ENCODE results near the gene CLASP1.
"Not testable (repeated sequence)": the region's sequence is repeated elsewhere in the genome, so short reads cannot be mapped to it uniquely, and the experiment has no call there.

The CLASP1 gene

DNA sequence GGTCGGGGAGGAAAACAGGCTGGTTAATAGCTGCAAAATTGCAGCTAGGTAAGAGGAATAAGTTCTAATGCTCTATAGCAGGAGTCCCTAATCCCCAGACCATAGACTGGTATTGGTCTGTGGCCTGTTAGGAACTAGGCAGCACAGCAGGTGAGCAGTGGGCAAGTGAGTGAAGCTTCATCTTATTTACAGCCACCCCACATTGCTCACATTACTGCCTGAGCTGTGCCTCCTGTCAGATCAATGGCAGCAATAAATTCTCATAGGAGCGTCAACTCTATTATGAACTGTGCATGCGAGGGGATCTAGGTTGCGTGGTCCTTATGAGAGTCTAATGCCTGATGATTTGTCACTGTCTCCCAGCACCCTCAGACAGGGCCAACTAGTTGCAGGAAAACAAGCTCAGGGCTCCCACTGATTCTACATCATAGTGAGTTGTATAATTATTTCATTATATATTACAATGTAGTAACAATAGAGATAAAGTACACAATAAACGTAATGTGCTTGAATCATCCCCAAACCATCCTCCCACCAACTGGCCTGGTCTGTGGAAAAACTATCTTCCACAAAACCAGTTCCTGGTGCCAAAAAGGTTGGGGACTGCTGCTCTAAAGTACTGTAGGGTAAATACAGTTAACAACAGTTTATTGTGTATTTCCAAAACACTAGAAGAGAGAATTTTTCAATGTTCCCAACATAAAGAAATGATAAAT lies 272.6 kb downstream of the CLASP1 start:
- no peak for DNase-seq

DNA sequence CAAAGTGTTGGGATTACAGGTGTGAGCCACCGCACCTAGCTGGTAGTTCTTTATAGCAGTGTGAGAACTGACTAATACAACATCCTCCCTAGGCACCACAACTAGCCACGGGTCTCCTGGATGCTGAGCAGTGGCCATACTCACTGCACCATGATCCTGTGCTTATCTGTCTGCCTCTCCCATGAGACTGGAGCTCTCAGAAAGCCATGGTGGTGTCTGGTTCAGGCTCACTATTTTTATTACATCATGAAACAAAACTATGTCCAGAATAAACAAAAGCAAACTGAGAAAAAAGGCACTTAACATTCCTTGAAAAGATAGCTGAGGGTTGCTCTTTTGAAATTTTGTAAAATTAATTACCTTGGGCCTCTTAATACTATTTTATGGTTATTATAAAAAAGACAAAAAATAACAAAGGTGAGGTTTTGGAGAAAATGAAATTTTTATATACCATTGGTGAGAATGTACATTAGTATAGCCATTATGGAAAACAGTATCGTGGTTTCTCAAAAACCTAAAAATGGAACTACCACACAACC lies 273.6 kb downstream of the CLASP1 start:
- no peak for DNase-seq

DNA sequence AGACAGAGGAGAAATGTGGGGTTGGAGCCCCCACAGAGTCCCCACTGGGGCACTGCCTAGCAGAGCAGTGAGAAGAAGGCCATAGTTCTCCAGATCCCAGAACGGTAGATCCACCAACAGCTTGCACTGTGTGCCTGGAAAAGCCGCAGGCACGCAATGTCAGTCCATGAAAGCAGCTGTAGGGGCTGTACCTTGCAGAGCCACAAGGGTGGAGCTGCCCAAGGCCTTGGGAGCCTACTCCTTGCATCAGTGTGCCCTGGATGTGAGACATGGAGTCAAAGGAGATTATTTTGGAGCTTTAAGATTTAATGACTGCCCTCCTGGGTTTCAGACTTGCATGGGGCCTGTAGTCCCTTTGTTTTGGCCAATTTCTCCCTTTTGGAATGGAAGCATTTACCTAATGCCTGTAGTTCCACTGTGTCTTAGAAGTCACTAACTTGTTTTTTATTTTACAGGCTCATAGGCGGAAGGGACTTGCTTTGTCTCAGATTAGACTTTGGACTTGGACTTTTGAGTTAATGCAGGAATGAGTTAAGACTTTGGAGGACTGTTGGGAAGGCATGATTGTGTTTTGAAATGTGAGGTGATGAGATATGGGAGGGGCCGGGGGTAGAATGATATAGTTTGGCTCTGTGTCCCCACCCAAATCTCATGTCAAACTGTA lies 274.7 kb downstream of the CLASP1 start:
- DNase-seq = not testable (repeated sequence)

DNA sequence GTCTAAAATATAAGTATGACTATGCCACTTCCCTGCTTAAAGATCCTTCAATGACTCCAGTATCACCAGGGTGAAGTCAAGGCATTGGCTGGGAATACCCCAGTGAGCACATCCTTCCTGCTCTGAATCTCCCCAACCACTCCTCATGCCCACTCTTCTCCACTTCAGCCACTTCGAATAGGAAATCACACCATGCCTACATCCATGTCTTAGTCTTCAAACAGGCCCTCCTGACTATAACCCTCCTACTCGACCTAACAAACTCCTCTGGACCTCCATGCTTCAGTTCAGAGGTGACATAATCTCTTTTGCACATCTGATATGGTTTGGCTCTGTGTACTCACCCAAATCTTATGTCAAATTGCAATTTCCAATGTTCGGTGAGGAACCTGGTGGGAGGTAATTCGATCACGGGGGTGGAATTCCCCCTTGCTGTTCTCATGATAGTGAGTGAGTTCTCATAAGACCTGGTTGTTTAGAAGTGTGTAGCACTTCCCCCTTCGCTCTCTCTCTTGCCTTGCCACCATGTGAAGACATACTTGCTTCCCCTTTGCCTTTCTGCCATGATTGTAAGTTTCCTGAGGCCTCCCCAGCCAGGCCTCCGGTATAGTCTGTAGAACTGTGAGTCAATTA lies 276.4 kb downstream of the CLASP1 start:
- DNase-seq = no peak

DNA sequence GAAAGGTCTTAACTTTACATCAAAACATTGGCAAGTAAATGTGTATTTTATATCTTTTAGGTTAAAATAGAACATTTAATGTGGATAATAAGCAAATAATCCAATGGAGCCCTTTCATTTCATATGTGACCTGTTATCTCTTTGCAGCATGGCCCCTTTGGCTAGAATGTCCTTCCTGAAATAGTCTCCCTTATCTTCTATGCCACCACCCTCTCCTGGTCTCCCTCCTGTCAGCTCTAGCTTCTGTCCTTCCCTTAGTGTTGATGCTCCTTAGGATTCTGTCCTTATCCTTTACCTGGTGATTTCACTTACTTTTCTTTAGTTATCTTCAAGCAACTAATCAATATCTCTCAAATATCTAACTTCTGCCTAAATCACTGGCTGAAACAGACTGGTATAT lies 277.2 kb downstream of the CLASP1 start:
- DNase-seq = no peak

DNA sequence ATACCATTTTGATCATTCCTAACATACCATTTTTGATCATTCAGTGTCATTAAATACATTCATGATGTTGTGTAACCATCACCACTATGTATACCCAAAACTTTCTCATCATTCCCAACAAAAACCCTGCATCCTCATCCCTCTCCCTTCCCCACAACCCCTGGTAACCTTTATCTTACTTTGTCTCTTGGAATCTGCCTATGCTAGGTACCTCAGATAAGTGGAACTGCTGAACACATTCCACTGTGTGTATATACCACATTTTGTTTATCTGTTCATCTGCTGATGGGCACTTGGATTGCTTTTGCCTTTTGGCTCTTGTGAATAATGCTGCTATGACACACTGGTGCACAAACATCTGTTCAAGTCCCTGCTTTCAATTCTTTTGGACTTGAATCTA lies 280.4 kb downstream of the CLASP1 start:
- no peak for DNase-seq

DNA sequence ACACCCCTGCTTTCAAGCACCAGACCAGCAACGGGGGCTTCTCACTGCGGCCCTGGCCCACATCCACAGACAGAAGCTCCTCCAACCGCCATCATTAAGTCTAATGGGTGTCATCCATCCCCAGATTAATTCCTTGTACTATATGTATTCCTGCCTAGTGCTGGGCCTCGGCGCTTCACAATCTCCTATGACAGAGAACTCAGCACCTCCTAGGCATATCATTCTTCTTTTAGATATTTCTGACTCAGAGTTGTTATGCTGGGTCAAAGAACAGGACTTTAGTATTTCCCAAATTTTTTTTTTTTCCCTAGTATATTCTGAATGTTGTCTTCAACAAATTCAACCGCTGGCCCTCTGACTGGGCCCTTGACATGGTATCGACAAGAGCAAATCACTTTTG lies 281.1 kb downstream of the CLASP1 start:
- no peak for DNase-seq

DNA sequence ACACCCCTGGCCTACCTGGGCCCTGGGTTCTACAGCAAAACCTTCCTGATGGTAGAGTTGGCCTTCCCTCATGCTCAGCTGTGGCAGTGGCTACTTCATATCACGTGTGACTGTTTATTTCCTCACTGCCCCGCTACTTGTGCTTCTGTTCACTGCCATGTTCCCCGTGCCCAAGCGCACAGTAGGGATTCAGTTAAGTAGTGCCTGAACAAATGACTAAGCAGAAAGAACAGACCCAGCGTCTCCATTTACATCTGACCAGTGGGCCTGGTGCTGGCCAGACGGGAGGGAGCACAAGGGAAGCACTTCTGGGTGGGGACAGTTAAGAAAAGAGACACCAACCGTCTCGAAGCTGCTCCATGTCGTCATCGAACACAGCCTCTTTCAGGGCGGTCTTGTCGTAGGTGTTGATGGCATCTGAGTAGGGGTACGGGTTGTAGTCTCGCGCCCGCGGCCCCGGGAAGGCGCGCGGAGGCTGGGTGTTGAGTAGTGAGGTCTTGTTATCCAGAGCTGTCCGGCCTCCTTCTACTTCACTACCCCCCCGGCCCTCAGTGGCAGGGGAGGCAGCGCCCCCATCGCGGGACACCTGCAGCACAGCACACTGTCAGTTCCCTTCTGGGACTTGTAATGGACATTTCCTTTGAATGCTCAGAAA lies 281.9 kb downstream of the CLASP1 start:
- no peak for DNase-seq

DNA sequence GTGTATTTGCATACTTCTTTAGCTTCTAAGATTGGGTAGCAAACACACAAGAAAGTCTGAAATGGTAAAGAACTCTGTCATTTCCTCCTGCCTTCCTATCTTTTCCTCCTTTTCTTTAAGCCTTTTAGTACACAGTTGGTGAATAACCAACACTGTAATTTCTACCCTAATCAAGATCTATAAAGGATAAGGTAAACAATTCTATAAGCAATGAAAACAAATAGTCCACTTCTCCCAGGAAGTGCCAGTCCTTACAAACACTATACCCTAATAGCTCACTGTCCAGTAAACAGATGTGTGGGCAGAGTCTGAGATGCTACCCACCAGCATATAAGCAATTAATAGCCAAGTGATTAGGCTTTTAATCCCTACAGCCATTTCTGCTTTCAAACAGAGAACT lies 283.2 kb downstream of the CLASP1 start:
- no peak for DNase-seq

DNA sequence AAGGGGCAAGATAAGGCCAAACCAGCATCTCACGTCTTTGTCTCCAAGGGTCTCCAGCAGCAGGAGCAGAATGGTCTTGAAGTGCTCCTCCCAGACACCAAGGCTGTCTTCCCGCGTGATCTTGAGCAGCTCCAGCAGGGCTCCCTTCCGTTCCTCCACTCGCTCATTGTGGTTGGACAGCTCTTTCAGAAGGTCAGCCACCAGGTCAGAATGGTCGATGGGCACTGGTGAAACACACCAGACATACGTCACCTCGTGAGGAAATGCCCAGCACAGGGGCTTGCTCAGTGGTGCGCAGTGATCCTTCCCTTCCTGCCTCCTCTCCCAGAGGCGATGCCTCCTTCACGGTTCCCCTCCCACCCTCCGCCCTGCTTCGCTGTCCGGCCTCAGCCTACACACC lies 284.2 kb downstream of the CLASP1 start:
- no peak for DNase-seq

DNA sequence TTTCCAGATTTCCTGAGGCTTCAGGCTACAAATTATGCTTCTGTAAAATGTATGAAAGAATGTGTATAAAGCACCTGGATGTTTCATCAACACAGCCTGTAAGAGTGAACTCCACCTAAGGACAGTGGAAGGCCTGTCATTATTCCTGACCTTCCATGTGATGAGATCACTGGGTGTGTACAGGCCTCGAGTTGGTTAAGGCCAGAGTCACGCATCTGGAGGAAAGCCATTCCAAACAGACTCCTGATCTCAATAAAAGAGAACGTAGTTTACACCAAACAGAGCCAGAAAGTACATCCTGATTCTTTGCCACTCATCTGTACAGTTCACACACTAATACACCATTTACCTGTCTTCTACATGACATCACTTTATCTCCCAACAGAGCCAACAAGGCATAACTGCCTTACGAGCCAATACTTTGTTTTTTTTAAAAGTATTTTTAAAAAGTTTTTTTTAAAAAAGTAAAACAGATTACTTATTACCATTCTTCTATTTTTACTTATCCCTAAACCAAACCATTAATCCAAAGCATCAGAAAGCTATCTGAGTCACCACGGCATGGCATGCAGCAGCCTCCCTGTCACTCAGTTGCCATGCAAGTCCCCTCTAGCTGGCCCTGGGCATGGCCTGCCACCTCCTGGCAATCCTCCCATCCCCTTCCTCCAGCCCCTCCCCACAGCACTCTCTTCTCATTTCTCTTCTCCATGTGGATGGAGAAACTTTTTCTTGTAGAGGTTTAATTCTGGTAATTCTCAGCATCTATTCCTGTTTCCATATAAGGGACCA lies 285.4 kb downstream of the CLASP1 start:
- DNase-seq = no peak

DNA sequence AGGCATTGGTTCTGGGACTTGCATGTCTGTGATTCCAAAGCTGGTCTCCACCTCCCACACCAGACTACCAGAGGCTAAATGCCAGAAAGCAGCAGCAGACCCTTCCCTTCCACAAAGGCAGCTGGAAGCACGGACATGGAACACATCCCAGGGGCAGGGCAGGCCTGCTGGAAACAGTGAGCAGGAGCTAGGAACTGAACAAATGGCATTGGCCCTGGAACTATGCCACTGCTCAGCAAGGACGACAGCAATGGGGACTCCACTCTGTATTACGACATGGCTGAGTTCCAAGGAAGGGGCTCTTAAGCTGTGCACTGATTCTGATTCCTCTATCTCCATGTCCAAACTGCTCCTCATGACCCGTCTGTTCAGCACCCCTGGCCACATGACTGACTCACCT lies 286.5 kb downstream of the CLASP1 start:
- peak in 3 of 56 donors; percentile 20 to 26 (median 22) for DNase-seq

DNA sequence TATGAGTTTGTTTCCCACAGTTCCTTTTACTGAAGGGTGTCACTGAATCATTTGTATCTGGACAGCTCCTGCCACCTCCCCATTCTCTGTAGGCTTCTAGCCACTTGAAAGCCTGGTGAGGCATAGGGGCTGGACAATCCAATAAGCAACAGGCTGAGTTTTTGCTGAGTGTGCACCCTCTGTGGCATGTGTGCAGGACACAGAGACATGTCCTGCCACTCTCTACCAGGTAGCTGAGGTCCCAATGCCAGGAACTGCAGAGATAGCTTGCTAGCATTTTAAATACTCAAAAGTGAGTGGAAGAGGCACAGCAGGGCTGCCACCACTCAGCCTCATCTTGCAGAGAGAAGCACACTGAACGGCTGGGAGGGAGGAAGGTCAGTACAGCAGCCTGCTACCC lies 287.0 kb downstream of the CLASP1 start:
- no peak for DNase-seq

DNA sequence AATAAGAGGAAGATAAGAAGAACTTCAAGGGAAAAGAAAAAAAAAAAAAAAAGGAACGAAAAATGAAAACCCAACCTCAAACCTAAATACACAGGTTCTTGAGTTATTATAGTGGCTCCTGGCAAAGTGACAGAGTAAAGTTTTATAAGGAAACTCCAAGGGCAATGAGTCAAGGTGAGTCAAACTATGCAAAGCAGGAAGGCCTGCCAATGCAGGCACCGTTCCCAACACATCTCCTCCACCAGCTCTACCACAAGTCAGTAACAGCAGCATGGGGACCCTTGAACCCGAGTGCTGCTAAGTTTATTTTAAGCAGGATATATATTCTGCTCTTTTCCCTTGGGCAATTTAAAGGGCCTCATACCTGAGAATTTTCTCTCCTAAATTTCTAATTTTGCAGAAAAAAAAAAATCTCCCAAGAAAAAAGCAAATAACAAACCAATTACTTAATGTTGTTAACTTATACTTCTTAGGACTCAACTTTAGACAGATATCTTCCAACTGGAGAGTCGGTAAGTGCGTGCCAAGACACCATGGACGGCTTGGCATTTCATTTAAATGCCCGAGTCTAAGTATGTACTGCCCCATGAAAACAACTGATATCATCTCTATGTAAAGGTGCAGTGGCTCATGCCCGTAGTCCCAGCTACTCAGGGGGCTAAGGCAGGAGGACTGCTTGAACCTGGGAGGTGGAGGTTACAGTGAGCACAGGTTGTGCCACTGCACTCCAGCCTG lies 288.5 kb downstream of the CLASP1 start:
- DNase-seq = no peak

DNA sequence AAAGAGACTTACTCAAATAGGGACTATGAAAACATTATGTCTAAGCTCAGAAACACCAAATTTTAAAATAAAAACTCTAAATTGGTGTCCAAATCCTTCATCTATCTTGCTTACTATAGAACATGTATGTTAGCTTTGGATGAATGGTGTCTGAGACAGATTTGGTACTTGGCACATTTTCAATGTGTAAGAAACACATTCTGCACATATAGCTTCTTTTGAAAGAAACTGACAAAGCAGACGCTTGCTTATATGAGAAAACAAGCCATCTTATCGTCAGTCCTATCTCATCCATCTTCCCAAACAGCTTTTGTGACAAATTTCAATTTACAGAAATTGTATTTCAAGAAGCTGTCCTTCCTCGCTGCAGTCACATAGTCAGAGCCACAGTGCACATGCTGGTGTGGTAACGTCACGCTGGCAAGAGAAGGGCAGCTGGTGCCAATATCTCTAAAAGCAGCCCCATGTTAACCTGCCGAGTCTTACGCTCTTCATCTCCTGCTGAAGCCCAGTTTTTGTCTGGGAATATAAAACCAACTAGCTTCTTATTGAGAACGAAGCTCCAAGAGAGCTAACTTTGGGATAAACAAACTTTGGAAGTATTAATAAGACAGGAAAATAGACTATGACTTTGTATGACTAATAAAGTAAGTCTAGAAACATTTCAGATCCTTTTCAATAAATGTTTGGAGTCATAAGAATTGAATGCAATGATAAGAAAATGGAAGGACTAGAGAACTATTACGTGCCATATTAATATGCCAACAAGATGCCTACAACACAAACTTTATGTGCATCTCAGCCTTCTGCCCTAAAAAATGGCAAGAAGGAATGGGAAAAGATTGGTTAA lies 289.3 kb downstream of the CLASP1 start:
- no peak for DNase-seq

DNA sequence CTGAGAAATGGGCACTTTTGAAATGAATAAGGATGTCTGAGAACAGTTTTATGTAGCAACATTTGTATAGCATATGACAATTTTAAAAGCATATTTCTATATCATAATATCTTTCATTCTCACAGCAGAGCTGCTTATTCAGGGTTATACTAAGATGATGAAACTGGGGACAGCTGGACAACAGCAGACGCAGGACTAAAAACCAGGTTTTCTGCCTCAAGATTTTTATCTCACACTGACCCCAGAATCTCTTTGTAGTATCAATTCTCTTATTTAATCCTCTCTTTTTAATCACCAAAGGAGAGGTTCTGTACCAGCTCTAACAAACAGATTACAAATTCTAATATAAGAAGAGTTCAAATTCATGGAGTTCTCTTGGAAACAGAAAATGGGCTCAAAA lies 290.1 kb downstream of the CLASP1 start:
- no peak for DNase-seq

DNA sequence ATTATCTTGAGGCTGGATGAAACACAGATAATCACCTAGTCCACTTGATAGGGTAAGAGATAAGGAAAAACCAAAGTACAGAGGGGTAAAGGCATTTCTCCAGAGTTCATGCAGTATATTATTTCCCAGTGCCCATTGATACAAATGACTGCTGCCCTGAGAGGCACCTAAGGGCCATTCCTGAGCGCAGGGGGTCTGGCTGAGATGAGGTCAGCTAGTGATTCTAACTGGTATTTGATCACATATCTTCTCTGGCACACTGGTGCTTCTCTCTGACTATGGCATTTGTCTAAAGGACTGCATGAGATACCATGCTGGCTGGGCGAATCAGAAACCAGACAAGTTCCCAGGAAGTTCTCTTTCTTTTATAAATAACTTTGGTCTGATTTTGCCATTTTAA lies 291.0 kb downstream of the CLASP1 start:
- no peak for DNase-seq

DNA sequence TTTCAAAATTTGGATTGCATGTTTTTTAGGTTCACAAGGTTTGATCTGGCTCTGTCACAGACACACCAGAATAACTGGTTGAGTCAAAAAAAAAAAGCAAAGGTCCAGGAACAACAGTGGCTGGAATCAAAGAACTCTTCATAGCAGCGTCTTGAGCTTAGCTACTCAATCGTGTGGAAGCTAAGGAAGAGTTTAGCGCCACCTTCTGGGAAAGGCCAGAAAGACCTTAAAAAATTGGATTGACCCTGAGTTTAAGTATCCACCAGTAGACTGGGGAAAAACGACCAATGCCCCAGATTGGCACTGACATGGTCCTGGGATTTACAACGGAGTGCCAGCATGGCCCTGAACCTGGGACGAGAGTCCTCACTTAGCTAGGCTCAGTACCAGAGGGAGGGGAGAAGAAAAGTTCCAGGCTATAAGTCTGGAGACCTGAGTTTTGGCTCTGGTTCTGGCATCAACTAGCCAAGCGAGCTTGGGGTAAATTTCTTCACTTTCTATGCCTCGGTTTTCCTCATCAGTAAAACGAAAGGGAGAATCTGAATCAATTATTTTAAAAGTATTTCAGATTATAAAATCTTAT lies 293.1 kb downstream of the CLASP1 start:
- DNase-seq = peak in 19 of 56 donors; percentile 4 to 49 (median 22)

DNA sequence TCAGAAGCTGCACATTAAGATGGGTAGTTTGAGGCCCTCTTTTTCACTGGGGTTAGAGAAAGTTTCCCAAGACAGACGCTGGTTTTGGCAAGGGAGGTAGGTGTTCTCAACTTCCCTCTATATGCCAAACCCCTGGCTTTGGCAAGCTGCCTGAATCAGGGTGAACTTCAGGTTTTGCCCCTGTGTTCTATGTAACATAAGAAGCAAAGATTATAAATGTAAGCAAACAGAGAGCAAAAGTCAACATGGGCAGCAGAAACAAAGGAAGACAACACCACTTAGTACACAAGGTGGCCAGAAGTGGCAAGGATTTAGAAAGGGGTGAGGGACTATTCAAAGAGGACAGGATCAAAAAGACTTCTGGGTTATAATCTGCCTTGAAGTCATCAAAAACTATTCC lies 293.8 kb downstream of the CLASP1 start:
- no peak for DNase-seq
